DMS 273 (cell line): ENCODE results near the gene STPG4.

ENCODE experiments used
- DNase-seq: peaks from one replicate; lab custom pipeline; 2025; ENCODE audit not compliant: unreplicated experiment; lab: John Stamatoyannopoulos, UW

STPG4 gene

GRCh38 chr2:47037678-47038077 lies 117.4 kb downstream of the STPG4 start:
- DNase-seq, result no peak
